Transverse colon (tissue), 4 donors: Measurements from ENCODE around the gene CAMKV.

Experiments used
- POLR2A ChIP-seq: fragments of 450-650 bp; IDR thresholded peaks from one replicate; pipeline ENCODE4 v1.6.1; 2016; ENCODE audit warnings: antibody characterized with exemption, mild to moderate bottlenecking, moderate library complexity
- POLR2AphosphoS5 ChIP-seq, 3 donors: sonication (generic); formaldehyde crosslinking; IDR thresholded peaks; one replicate each; pipeline ENCODE4 v1.6.1; 2016; ENCODE audit warnings: antibody characterized with exemption in 3 of 3
- TF ChIP-seq, protein P1 (sequence below), 5 experiments: fragments of 200-600 bp in 3 of 5; fragments of 450-650 bp in 2 of 5; sonication (generic) in 3 of 5; IDR thresholded peaks; 1 replicate in 2 of 5; 2 replicates in 3 of 5; pipeline ENCODE4 v1.5.1; 2016 to 2017; ENCODE audit warnings: antibody characterized with exemption in 5 of 5, inconsistent platforms in 3 of 5, mild to moderate bottlenecking in 2 of 5, moderate library complexity in 1 of 5

DNA sequence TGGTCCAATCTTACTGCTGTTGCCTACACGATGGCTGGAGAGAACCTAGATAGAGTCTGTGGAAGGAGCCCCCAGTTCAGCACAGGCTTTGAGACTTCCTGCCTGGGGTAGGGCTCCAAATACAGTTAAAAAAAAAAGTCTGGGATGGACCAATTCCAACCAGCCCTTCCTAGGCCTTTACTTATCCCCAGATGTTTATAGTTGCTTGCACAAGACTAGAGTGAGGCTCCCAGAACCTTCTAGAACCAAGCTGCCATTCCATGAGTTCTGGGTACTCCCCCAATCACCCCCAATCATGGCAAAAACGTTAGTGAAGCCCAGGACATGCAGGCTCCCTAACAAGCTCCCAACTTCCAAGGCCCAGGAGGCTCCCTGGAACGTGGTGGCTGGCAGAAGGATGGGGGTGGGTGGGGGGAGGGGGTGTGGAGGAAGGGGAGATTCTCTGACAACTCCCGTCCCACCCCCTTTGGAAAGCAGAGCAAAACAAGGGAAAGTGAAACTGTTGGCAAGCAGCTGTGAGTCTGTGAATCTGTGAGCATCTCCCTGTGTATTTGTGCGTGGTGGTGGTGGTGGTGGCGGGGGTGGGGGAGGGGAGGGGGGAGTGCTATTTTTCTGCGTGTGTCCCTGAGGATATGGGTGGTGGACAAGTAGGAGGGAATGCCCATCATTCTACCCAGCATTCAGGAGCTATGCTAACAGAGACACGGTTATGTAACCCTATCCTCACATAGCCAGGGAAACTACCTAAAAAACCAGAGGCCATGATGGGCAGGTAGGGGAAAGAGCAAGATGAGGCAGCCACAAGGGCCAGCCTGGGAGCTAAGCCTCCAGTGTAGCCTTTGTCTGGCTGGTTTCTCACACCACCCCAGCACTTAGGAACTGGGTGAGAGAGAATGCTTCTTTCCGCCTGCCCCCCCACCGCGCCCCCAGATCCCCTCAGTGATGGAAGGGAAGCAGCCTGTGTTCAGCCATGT is 31.9 kb upstream of the CAMKV start:
- TF ChIP-seq, protein P1, sequence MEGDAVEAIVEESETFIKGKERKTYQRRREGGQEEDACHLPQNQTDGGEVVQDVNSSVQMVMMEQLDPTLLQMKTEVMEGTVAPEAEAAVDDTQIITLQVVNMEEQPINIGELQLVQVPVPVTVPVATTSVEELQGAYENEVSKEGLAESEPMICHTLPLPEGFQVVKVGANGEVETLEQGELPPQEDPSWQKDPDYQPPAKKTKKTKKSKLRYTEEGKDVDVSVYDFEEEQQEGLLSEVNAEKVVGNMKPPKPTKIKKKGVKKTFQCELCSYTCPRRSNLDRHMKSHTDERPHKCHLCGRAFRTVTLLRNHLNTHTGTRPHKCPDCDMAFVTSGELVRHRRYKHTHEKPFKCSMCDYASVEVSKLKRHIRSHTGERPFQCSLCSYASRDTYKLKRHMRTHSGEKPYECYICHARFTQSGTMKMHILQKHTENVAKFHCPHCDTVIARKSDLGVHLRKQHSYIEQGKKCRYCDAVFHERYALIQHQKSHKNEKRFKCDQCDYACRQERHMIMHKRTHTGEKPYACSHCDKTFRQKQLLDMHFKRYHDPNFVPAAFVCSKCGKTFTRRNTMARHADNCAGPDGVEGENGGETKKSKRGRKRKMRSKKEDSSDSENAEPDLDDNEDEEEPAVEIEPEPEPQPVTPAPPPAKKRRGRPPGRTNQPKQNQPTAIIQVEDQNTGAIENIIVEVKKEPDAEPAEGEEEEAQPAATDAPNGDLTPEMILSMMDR (IDR thresholded peaks at IDR 0.05): no peak
- TF ChIP-seq POLR2AphosphoS5 (IDR thresholded peaks at IDR 0.05) (no peak), POLR2A (no peak)
